K562 (cell line): ENCODE measurements around the gene MPPED1. TPM values are rescaled to one million over a fixed set of nuclear protein-coding genes. Genes with fewer than 3 reads are reported as not detected.

Source experiments
- ATAC-seq: fragments of 200-7000 bp; cut with Tn5 transposase; 3 replicates; pipeline ENCODE4 v1.9.1; 2020; ENCODE audit warnings: moderate library complexity
- BruUV-seq: library from RNA; stranded (reverse); fragments of 400-500 nt; replicated peaks from 2 replicates; lab custom pipeline; 2021; lab: Mats Ljungman, UMichigan
- CTCF ChIA-PET: fragments of 300-600 bp; formaldehyde crosslinking; extraction: SDS; loops from one replicate; lab custom pipeline; 2021; ENCODE audit warnings: low intra/inter-chr PET ratio; lab: Yijun Ruan, JAX
- POLR2A ChIA-PET: fragments of 300-600, 350-650 bp; sonication (Branson Sonifier 250); formaldehyde crosslinking; extraction: SDS; loops from one replicate; lab custom pipeline; 2021; ENCODE audit warnings: antibody characterized with exemption, inconsistent platforms; lab: Yijun Ruan, JAX
- DNase-seq, 4 experiments: peaks; one replicate each; pipeline versions ENCODE4 v3.0.0 to v3.0.0-alpha.2; 2011 to 2018; ENCODE audit warnings: low spot score in 3 of 4, mixed read lengths in 3 of 4; ENCODE audit errors: extremely low read depth in 1 of 4
- FAIRE-seq: peaks from 2 replicates; lab custom pipeline; 2011; peaks lifted over from hg19 to GRCh38; lab: Jason Lieb, UNC
- H2AFZ ChIP-seq: 2 replicates; pipeline ENCODE4 v1.6.0; 2011; ENCODE audit warnings: low read depth, low read length, control low read depth, inconsistent platforms
- H3K27ac ChIP-seq: fragments of 200-600 bp; 3 replicates; pipeline ENCODE4 v1.8.0; 2011; ENCODE audit warnings: low read depth, mild to moderate bottlenecking, control low read depth, inconsistent platforms, low read length, moderate library complexity, mixed read lengths; ENCODE audit errors: extremely low read depth
- H3K27me3 ChIP-seq, 2 experiments: fragments of 300-600 bp in 1 of 2; 2 replicates in 1 of 2; 3 replicates in 1 of 2; pipeline versions ENCODE4 v1.6.0 to v1.8.0; 2011; ENCODE audit warnings: inconsistent platforms in 2 of 2, low read length in 2 of 2, mild to moderate bottlenecking in 1 of 2, mixed read lengths in 1 of 2, moderate library complexity in 1 of 2; ENCODE audit not compliant: control insufficient read depth in 2 of 2, insufficient read depth in 2 of 2
- H3K36me3 ChIP-seq: fragments of 300-600 bp; 3 replicates; pipeline ENCODE4 v1.8.0; 2011; ENCODE audit warnings: mild to moderate bottlenecking, low read length, inconsistent platforms; ENCODE audit not compliant: control insufficient read depth, insufficient read depth
- H3K4me1 ChIP-seq, 2 experiments: fragments of 200-600 bp in 1 of 2; replicated peaks in 1 of 2; 2 replicates in 1 of 2; 3 replicates in 1 of 2; pipeline versions ENCODE4 v1.5.1 to v1.8.0; 2011; ENCODE audit warnings: inconsistent platforms in 2 of 2, low read length in 2 of 2, mild to moderate bottlenecking in 1 of 2, mixed read lengths in 1 of 2, moderate library complexity in 1 of 2; ENCODE audit not compliant: control insufficient read depth in 2 of 2, insufficient read depth in 2 of 2
- H3K4me2 ChIP-seq: 2 replicates; pipeline ENCODE4 v1.6.1; 2011; ENCODE audit warnings: low read length, control low read depth, inconsistent platforms, mixed read lengths; ENCODE audit not compliant: insufficient read depth
- H3K4me3 ChIP-seq: fragments of 200-600 bp; sonication (generic), shearing (Covaris generic); 2 replicates; pipeline ENCODE4 v1.5.1; 2016; ENCODE audit warnings: control low read depth, inconsistent platforms
- H3K79me2 ChIP-seq: fragments of 200-600 bp; 3 replicates; pipeline ENCODE4 v1.8.0; 2011; ENCODE audit warnings: low read length, inconsistent platforms; ENCODE audit not compliant: control insufficient read depth, insufficient read depth
- H3K9ac ChIP-seq, 2 experiments: 2 replicates each; pipeline versions ENCODE4 v1.6.0 to v1.6.1; 2011; ENCODE audit warnings: low read depth in 2 of 2, low read length in 2 of 2, control low read depth in 1 of 2, inconsistent platforms in 1 of 2, mild to moderate bottlenecking in 1 of 2, mixed read lengths in 1 of 2; ENCODE audit not compliant: insufficient read depth in 1 of 2
- H3K9me1 ChIP-seq: one replicate; pipeline ENCODE4 v1.6.0; 2011; ENCODE audit warnings: inconsistent platforms, mild to moderate bottlenecking, low read length, moderate library complexity; ENCODE audit not compliant: control insufficient read depth, insufficient read depth
- H3K9me3 ChIP-seq: replicated peaks from 2 replicates; pipeline ENCODE4 v1.5.1; 2011; ENCODE audit warnings: low read depth, low read length, inconsistent platforms; ENCODE audit not compliant: control insufficient read depth, insufficient read depth
- H4K20me1 ChIP-seq: replicated peaks from 2 replicates; pipeline ENCODE4 v1.6.1; 2011; ENCODE audit warnings: low read length, inconsistent platforms, mixed read lengths; ENCODE audit not compliant: control insufficient read depth, insufficient read depth
- DIDO1 ChIP-seq: fragments of 450-650 bp; IDR thresholded peaks from 2 replicates; pipeline ENCODE4 v1.6.1; 2016; ENCODE audit warnings: low read depth, missing biosample characterization, missing genetic modification characterization
- ETV1 ChIP-seq: fragments of 450-650 bp; conservative IDR thresholded peaks from 2 replicates; pipeline ENCODE4 v1.6.1; 2016; ENCODE audit warnings: missing genetic modification characterization, control low read depth, low read depth, missing compliant biosample characterization
- KDM5B ChIP-seq: fragments of 200-600 bp; sonication (generic); IDR thresholded peaks from 2 replicates; pipeline ENCODE4 v1.6.1; 2012; ENCODE audit warnings: low read depth, mild to moderate bottlenecking, moderate library complexity, low read length, control low read depth, inconsistent platforms; ENCODE audit not compliant: insufficient replicate concordance
- OTX1 ChIP-seq: fragments of 450-650 bp; formaldehyde crosslinking; IDR thresholded peaks from 2 replicates; pipeline ENCODE4 v1.4.0; 2022; ENCODE audit warnings: mild to moderate bottlenecking
- RFX5 ChIP-seq: IDR thresholded peaks from 2 replicates; pipeline ENCODE4 v1.6.1; 2011; ENCODE audit warnings: low read depth, mild to moderate bottlenecking, improper control_type of control experiment, low read length
- XRCC5 ChIP-seq: fragments of 200-400 bp; formaldehyde crosslinking; IDR thresholded peaks from 2 replicates; pipeline ENCODE4 v1.6.1; 2017; ENCODE audit warnings: low read depth, mild to moderate bottlenecking, low read length
- WGBS: fragments of 100-300 bp; shearing (Covaris generic); methylation state at CpG from one replicate; pipeline ENCODE4 v1.1.6; 2016; ENCODE audit warnings: low coverage, mixed read lengths; ENCODE audit not compliant: insufficient coverage; ENCODE audit errors: missing lambda C conversion rate; 5-methylcytosine and 5-hydroxymethylcytosine counted together
- in situ Hi-C: fragments of 300-500 bp; cut with MboI; formaldehyde crosslinking; loops from 4 replicates; pipeline ENCODE4 v1.15.0; 2018; ENCODE audit warnings: inconsistent platforms, mixed read lengths
- intact Hi-C: fragments of 100-400 bp; cut with micrococcal nuclease; formaldehyde crosslinking; loops from 2 replicates; pipeline ENCODE4 v1.14.2; 2022
- polyA plus RNA-seq, 8 experiments: library from polyadenylated mRNA; depleted of rRNA in 4 of 8; stranded (reverse) in 5 of 8; unstranded in 3 of 8; fragments of >200 nt; fragmentation: Nextera tagmentation in 2 of 8; fragmentation: Illumina TruSeq in 1 of 8; extraction: Ambion mirVana in 2 of 8; extraction: Trizol in 1 of 8; gene quantifications; 2 replicates each; pipeline versions ENCODE4 v1.2.1 to v1.2.3, GENCODE V29; 2011 to 2014; ENCODE audit warnings: inconsistent platforms in 1 of 8, missing spikeins in 1 of 8
- total RNA-seq, 7 experiments: library from RNA; depleted of rRNA in 6 of 7; stranded (reverse); fragments of >200 nt in 6 of 7; fragmentation: Illumina TruSeq in 2 of 7; extraction: Trizol in 2 of 7; gene quantifications; 2 replicates each; pipeline versions ENCODE4 v1.2.1 to v1.2.3, GENCODE V29; 2011 to 2021; ENCODE audit warnings: low replicate concordance in 1 of 7
- TF ChIP-seq, protein P1 (sequence below), 2 experiments: fragments of 450-650 bp; IDR thresholded peaks; 2 replicates each; pipeline ENCODE4 v1.6.1; 2016; ENCODE audit warnings: mild to moderate bottlenecking in 2 of 2, borderline replicate concordance in 1 of 2, low read depth in 1 of 2, moderate library complexity in 1 of 2
- TF ChIP-seq, protein P2 (sequence below): sonication (generic); formaldehyde crosslinking; IDR thresholded peaks from 2 replicates; pipeline ENCODE4 v1.8.0; 2022; ENCODE audit warnings: mild to moderate bottlenecking, missing genetic modification reagents

The MPPED1 gene
- total and polyA plus RNA-seq, 9 of the 15 experiments (the other 6 are each of a cell fraction or from before 2014, with no cell fraction given): not detected

DNA sequence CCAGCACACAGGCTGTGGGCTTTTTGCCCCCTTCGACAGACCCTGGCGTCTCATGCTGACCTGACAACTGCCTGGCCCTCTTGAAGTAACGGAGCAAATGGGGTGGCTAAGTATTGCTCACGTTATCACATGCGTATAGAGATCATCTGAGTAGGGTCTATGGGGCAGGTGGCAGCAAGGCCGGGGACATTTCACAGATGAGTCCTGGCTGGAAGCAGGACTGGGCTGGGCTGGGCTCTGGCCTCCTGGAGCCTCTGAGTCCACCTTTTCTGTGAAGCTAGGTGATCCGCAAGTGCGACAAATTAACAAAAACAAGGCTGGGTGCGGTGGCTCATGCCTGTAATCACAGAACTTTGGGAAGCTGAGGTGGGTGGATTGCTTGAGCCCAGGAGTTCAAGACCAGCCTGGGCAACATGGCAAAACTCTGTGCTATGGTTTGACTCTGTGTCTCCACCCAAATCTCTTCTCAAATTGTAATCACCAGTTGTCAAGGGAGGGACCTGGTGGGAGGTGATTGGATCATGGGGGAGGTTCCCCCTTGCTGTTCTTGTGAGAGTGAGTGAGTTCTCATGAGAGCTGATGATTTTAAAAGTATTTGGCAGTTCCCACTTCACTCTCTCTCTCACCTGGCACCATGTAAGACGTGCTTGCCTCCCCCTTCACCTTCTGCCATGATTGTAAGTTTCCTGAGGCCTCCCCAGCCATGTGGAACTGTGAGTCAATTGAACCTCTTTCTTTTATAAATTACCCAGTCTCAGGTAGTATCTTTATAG lies 122.0 kb downstream of the MPPED1 start:
- no peak overlapping the region for H3K4me3 ChIP-seq
- ChIA-PET POLR2A (interaction anchor here (1.1 kb wide), 1 partner anchor 9 kb away, joined by 4 read pairs; no protein-coding TSS in a partner anchor), CTCF (no interaction called here)
- ATAC-seq: no peak
- H3K27me3 ChIP-seq: peaks cover 0 to 11% of the 10 kb centered on the region in 2 experiments; a peak in 1 of 5 replicates
- H3K4me1 ChIP-seq: no peaks in the 10 kb centered on the region
- H3K9ac ChIP-seq: no peak overlapping the region
- intact Hi-C loops: no loop called here
- BruUV-seq: no TSS peak
- H3K9me1 ChIP-seq: no peaks in the 10 kb centered on the region
- in situ Hi-C loops: no loop called here
- FAIRE-seq: no peak
- H3K27ac ChIP-seq: no peak overlapping the region
- no peaks in the 10 kb centered on the region for H3K9me3 ChIP-seq
- no peaks in the 10 kb centered on the region for H3K36me3 ChIP-seq
- no peak for DNase-seq
- no peak overlapping the region for H3K4me2 ChIP-seq
- WGBS: 2% methylated on average over 10 of the region's 10 CpGs
- H2AFZ ChIP-seq: no peak overlapping the region
- no peaks in the 10 kb centered on the region for H3K79me2 ChIP-seq
- no peaks in the 10 kb centered on the region for H4K20me1 ChIP-seq
- TF ChIP-seq RFX5: no peak
- TF ChIP-seq KDM5B: no peak
- TF ChIP-seq XRCC5: no peak
- no peak for TF ChIP-seq DIDO1
- TF ChIP-seq ETV1 (tag): no peak
- TF ChIP-seq, protein P1, sequence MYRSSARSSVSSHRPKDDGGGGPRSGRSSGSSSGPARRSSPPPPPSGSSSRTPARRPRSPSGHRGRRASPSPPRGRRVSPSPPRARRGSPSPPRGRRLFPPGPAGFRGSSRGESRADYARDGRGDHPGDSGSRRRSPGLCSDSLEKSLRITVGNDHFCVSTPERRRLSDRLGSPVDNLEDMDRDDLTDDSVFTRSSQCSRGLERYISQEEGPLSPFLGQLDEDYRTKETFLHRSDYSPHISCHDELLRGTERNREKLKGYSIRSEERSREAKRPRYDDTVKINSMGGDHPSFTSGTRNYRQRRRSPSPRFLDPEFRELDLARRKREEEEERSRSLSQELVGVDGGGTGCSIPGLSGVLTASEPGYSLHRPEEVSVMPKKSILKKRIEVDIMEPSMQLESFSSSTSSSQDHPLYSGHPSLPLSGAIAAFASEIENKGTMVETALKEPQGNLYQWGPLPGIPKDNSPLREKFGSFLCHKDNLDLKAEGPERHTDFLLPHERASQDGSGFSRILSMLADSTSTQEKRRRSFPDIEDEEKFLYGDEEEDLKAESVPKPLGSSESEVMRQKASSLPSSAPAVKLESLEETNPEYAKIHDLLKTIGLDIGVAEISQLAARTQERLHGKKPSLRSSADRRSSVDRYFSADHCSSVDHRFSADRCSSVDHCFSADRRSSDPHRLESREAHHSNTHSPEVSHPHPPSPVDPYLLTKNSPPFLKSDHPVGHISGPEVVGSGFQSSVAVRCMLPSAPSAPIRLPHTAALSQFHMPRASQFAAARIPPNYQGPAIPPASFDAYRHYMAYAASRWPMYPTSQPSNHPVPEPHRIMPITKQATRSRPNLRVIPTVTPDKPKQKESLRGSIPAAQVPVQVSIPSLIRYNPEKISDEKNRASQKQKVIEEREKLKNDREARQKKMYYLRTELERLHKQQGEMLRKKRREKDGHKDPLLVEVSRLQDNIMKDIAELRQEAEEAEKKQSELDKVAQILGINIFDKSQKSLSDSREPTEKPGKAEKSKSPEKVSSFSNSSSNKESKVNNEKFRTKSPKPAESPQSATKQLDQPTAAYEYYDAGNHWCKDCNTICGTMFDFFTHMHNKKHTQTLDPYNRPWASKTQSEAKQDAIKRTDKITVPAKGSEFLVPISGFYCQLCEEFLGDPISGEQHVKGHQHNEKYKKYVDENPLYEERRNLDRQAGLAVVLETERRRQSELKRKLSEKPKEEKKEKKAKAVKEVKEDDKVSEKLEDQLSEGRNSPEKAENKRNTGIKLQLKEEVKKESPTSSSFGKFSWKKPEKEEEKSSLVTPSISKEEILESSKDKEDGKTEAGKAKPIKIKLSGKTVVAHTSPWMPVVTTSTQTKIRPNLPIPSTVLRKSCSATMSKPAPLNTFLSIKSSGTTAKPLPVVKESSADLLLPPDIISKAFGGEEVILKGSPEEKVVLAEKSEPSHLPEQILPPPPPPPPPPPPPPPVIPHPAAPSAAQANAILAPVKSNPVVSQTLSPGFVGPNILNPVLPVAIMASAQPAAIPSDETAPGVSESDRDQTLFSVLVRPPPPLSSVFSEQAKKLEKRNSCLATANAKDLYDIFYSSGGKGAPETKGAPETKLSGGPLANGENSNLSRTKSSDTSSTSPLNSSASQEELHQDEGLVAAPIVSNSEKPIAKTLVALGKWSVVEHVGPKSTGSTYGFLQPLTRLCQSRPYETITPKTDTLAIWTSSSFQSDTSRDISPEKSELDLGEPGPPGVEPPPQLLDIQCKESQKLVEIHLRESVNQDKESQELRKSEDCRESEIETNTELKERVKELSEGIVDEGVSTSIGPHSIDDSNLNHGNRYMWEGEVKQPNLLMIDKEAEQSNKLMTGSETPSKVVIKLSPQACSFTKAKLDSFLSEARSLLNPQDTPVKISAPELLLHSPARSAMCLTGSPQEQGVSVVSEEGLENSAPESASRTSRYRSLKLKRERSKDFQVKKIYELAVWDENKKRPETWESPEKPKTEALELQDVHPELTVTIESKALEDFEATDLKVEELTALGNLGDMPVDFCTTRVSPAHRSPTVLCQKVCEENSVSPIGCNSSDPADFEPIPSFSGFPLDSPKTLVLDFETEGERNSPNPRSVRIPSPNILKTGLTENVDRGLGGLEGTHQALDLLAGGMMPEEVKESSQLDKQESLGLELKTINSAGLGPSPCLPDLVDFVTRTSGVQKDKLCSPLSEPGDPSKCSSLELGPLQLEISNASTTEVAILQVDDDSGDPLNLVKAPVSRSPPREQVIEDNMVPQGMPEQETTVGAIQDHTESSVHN (IDR thresholded peaks at IDR 0.05; ENCODE audit: borderline replicate concordance in 1 of 2, low read depth in 1 of 2): no peak
- TF ChIP-seq, protein P2, sequence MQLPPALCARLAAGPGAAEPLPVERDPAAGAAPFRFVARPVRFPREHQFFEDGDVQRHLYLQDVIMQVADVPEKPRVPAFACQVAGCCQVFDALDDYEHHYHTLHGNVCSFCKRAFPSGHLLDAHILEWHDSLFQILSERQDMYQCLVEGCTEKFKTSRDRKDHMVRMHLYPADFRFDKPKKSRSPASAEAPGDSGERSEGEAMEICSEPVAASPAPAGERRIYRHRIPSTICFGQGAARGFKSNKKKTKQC (CRISPR knock-in tag): no peak
- TF ChIP-seq OTX1: no peak
- TF ChIP-seq, all 486 proteins: peak for 0
